IPS-18a (cell line): ENCODE measurements around the gene TBC1D1.

Experiments
- H3K27ac ChIP-seq: one replicate; pipeline ENCODE4 v1.5.1; 2013; ENCODE audit warnings: low read length
- H3K27me3 ChIP-seq: one replicate; pipeline ENCODE4 v1.6.1; 2013; ENCODE audit warnings: mild to moderate bottlenecking, low read length; ENCODE audit not compliant: control insufficient read depth, insufficient read depth
- H3K36me3 ChIP-seq: one replicate; pipeline ENCODE4 v1.6.1; 2013; ENCODE audit warnings: low read depth, low read length; ENCODE audit not compliant: control insufficient read depth
- H3K4me1 ChIP-seq: one replicate; pipeline ENCODE4 v1.6.1; 2013; ENCODE audit warnings: low read depth, low read length; ENCODE audit not compliant: control insufficient read depth
- H3K4me3 ChIP-seq: one replicate; pipeline ENCODE4 v1.5.1; 2013; ENCODE audit warnings: low read length
- H3K9ac ChIP-seq: one replicate; pipeline ENCODE4 v1.6.1; 2013; ENCODE audit warnings: mild to moderate bottlenecking, low read length, moderate library complexity
- H3K9me3 ChIP-seq: one replicate; pipeline ENCODE4 v1.6.1; 2013; ENCODE audit warnings: low read depth, low read length; ENCODE audit not compliant: control insufficient read depth

The TBC1D1 gene

DNA sequence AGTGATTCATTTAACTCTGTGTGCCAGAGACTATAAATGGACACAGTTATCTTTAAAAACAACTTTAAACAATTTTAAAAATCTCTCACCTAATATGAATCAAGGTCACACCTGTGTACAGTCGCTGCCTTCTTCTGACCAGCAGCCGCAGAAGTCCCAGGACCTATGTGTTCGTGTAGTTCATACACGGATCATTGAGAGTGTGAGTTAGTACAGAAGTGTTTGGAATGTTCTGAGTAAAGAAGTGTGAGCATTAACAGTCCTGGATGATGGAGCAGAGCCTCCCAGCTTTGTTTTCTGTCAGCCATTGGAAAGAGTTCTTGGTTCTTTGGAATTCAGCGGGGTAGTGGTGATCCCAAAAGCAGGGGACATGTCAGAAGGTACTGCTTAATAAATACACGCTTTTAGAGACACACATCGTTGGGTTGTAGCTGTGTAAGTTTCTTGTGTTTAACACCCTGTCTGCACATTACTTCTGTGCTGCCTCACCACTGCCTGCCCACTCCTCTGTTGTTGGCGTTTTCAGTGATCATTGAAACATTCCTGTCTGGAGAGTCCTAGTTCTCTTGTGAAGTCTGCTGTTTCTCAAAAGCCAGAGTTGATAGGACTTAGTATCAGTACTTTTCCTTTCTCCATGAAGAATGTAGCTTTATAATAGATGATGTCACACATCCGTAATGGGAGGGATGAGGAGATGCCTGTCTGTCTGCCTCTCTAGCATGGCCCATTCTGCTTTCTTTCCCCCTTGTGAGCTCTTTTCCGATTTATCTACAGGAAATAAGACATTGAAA lies 159.9 kb downstream of the TBC1D1 start:
- Histone ChIP-seq H3K4me3 (no peak overlapping the region), H3K9me3 (no peaks in the 10 kb centered on the region), H3K27ac (no peak overlapping the region), H3K9ac (no peak overlapping the region), H3K4me1 (peaks cover 11% of the 10 kb centered on the region), H3K36me3 (peaks cover 31% of the 10 kb centered on the region), H3K27me3 (no peaks in the 10 kb centered on the region)

DNA sequence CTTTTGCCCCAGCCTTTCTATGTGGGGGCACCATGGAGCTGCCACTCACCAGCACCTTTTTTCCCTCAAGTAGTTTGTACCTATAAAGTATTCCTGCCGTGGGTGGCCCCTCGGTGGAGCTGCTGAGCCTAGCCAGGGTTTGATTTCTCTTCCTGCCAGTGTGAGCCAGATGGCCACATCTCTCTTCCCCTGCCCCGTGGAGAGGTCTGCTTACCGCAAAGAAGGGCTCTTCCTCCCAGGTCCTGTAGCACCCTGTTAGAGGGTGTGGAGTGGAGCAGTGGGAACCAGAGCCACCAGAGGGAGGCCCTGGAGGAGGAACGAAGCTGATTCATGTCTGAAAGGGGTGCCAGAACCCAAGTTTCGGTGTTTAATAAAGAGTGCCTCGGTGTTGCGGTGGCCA lies 164.7 kb downstream of the TBC1D1 start:
- peaks cover 23% of the 10 kb centered on the region for H3K36me3 ChIP-seq
- H3K27me3 ChIP-seq, result no peaks in the 10 kb centered on the region
- H3K4me1 ChIP-seq, result no peaks in the 10 kb centered on the region
- no peaks in the 10 kb centered on the region for H3K9me3 ChIP-seq
- H3K27ac ChIP-seq, result no peak overlapping the region
- H3K9ac ChIP-seq, result no peak overlapping the region
- no peak overlapping the region for H3K4me3 ChIP-seq

DNA sequence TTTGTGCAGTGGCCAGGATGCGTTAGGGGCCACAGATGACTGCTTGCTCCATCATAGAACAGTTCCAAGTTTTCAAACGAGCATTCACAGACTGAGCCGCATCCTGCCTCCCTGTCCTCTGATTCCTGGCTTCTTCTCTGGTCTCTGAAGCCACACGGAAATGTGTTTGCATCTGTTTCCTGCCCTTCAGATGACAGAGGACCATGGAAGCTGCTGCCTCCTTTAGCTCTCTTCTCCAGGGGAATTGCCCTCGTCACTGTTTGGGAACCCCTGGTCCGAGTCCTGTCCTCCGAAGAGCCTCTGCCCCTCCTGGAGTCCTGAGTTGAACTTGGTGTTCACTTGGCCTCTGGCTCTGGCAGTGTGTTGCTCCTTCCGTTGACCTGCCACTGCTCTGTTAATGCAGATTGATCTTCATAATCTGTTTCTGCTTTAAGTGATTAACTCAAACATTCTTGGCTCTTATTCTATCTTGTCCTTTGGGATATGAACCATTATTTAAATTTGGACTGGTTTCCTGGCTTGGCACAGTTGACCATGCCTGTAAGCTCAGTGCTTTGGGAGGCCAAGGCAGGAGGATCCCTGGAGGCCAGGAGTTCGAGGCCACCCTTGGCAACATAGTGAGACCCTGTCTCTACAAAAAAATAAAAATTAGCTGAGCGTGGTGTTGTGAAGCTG lies 165.3 kb downstream of the TBC1D1 start:
- Histone ChIP-seq H3K27ac (no peak overlapping the region), H3K9me3 (no peaks in the 10 kb centered on the region), H3K4me3 (no peak overlapping the region), H3K27me3 (no peaks in the 10 kb centered on the region), H3K36me3 (peaks cover 20% of the 10 kb centered on the region), H3K4me1 (no peaks in the 10 kb centered on the region), H3K9ac (no peak overlapping the region)

DNA sequence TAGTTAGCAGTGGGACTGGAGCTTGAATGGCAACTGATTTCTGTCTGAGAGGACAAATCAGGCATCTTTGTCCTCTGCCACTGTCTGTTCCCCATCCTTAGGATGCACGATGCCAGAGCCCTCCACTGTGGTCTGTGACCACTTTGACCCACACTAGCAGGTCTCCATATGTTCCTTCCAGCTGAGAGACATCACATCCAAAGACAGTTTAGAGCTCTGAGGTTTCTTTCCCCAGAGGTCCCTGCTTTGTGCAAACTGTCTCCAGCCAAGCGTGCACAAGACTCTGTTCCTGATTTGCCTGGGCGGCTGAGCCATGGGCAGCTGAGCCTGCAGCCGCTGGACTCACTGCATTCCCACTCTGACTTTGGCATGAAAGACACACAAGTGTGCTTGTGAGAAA lies 167.3 kb downstream of the TBC1D1 start:
- no peak overlapping the region for H3K4me3 ChIP-seq
- no peaks in the 10 kb centered on the region for H3K9me3 ChIP-seq
- H3K36me3 ChIP-seq, result peaks cover 20% of the 10 kb centered on the region
- peaks cover 10% of the 10 kb centered on the region for H3K4me1 ChIP-seq
- H3K9ac ChIP-seq, result no peak overlapping the region
- no peaks in the 10 kb centered on the region for H3K27me3 ChIP-seq
- H3K27ac ChIP-seq, result no peak overlapping the region

DNA sequence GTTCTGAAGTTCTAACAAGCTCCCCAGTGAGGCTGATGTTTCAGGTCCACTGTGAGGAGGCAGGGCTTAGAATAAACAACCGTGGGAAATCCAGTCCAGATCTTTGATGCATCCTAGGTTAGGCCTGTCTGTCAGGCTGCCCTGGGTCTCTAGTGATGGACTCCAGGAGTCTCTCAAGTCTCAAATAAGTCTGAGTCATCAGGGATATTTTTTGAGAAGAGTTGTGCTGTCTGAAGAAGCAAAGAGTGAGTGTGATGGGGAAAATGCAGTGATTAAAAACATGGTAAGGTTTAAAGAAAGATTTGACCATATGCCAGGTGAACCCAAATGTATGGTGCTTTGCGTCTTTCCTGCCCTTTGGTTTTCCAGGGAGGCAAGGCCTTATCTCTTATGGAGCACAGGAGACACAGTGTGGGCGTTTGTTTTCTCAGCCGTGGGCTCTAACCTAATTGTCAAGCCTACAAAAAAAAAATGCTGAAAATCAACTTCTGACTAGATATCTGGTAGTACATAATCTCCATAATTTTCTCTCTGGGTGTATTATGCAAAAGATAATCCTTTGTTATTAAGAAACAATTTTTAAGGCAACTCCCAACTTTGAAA lies 170.0 kb downstream of the TBC1D1 start:
- Histone ChIP-seq H3K4me1 (peaks cover 10% of the 10 kb centered on the region), H3K4me3 (no peak overlapping the region), H3K36me3 (peaks cover 7% of the 10 kb centered on the region), H3K27me3 (no peaks in the 10 kb centered on the region), H3K9ac (no peak overlapping the region), H3K27ac (no peak overlapping the region), H3K9me3 (no peaks in the 10 kb centered on the region)

DNA sequence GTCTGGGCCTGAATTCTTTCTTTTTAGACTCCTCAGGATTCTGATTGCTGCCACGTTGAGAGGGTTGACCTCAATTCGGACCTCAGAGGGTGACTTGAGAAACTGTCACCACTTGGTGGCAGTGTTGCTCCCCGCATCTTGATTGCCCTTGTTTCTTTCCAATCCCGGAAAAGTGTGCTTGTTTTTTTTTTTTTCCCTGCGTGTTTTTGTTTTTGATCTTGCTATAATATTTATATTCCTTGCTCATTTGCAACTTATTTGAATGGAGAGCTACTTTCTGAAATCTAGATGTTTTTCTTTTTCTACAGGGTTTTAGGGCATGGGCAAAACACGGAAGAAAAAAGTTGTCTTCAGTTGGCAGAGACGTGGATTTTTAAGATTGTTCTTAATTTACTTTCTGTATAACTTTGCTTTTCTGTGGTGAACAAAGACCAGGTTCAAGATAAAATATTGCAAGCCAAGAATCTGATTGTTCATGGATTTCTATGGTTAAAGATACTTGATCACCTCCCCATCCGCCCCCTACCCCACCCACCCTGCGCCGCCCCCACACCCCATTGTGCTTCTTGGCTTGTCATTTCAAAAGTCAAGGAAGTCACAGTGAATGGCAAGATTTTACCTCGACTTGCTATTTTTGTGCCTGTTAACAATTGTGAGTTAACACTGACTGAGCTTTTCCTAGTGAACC lies 171.3 kb downstream of the TBC1D1 start:
- Histone ChIP-seq H3K27ac (no peak overlapping the region), H3K36me3 (no peaks in the 10 kb centered on the region), H3K9ac (no peak overlapping the region), H3K27me3 (no peaks in the 10 kb centered on the region), H3K4me1 (peaks cover 10% of the 10 kb centered on the region), H3K4me3 (no peak overlapping the region), H3K9me3 (no peaks in the 10 kb centered on the region)

DNA sequence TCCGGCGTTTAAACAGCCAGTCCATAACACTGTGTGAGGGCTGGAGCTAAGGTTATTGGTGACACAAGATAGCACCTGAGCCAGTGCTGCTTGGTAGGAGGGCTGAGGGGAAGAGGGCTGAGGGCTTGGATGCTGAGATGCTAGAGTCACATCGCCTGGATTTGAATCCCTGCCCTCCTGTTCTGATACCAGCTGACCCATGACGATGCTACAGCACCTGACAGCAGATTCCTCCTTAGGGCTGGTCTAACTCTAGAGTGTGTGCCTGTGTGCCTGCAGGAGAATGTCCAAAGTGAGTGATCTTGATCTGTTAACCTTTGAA lies 171.9 kb downstream of the TBC1D1 start:
- no peak overlapping the region for H3K9ac ChIP-seq
- no peaks in the 10 kb centered on the region for H3K36me3 ChIP-seq
- peaks cover 10% of the 10 kb centered on the region for H3K4me1 ChIP-seq
- H3K27me3 ChIP-seq, result no peaks in the 10 kb centered on the region
- no peak overlapping the region for H3K27ac ChIP-seq
- no peak overlapping the region for H3K4me3 ChIP-seq
- H3K9me3 ChIP-seq, result no peaks in the 10 kb centered on the region

DNA sequence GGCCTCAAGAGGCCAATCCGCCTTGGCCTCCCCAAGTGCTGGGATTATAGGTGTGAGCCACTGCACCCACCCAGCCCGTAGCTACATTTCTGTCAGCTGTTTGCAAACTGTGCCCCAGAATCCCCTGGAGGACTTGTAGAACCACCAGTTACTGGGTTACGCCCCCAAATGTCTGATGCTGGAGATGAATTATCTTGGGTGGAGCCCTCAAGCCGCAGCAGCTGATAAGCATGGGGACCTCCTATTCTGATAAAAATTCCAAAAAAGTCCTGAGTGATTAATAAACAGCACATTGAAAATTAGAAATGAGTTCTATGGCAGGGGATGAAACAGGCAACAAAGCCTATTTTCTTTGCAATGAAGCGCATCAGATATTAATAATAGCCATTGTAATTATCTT lies 174.3 kb downstream of the TBC1D1 start:
- H3K9me3 ChIP-seq, result no peaks in the 10 kb centered on the region
- peaks cover 10% of the 10 kb centered on the region for H3K4me1 ChIP-seq
- no peaks in the 10 kb centered on the region for H3K27me3 ChIP-seq
- no peaks in the 10 kb centered on the region for H3K36me3 ChIP-seq
- no peak overlapping the region for H3K4me3 ChIP-seq
- H3K27ac ChIP-seq, result no peak overlapping the region
- no peak overlapping the region for H3K9ac ChIP-seq

DNA sequence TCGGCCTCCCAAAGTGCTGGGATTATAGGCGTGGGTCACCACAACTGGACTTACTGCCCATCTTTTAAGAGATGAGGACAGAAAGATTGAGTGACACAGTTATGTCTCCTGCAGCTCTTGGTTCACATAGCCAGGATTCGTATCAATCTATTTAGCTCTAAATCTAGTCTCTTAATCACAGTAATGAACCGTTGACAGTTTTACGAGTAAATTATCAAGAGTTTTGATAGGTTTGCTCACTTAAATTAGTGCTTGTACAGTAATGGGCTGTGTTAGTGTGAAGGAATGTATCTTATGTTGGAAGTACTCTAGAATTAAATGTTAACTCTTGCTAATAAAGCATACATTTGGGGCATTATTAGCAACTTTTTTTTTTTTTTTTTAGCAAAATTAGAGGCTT lies 175.0 kb downstream of the TBC1D1 start:
- no peak overlapping the region for H3K9ac ChIP-seq
- no peak overlapping the region for H3K4me3 ChIP-seq
- H3K9me3 ChIP-seq, result no peaks in the 10 kb centered on the region
- no peak overlapping the region for H3K27ac ChIP-seq
- H3K36me3 ChIP-seq, result no peaks in the 10 kb centered on the region
- H3K4me1 ChIP-seq, result peaks cover 12% of the 10 kb centered on the region
- H3K27me3 ChIP-seq, result no peaks in the 10 kb centered on the region

DNA sequence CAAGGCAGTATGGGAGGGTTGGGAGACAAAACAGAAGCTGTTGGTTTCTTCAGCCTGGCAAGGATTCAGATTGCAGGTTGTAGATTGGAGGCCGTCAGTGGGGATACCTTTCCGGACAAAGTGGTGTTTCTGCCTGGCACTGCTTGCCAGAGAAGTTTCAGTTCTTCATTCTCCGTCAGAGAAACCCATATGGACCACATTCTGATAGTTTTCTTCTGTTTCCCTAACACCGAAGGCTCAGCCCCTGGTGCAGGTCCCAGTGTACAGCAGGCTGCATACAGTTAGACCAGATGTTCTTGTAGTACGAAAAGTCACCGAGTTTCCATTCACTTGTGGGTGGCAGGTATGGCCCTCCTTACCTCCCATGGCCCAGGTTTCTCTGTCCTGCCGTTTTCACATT lies 176.6 kb downstream of the TBC1D1 start:
- H3K27ac ChIP-seq, result no peak overlapping the region
- H3K9me3 ChIP-seq, result no peaks in the 10 kb centered on the region
- H3K4me1 ChIP-seq, result peaks cover 10% of the 10 kb centered on the region
- H3K36me3 ChIP-seq, result no peaks in the 10 kb centered on the region
- no peak overlapping the region for H3K9ac ChIP-seq
- H3K27me3 ChIP-seq, result no peaks in the 10 kb centered on the region
- no peak overlapping the region for H3K4me3 ChIP-seq

DNA sequence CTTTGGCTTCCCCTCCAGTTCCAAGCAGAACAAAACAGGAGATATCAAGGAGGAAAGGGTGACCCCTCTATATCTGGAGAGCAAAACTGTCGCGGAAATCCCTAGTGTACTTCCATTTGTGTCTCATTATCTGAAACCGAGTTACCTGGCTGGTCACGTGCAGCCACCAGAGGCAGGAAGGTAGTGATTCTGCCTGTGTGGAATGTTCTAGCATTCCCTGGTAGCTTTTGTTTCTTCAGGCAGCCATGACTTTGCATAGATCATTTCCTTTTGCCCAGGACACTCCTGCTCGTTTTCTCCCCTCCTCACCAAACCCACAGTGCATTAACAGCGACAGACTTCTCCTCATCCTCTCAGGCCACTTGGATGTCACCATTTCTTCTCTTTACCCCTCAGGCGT lies 177.2 kb downstream of the TBC1D1 start:
- Histone ChIP-seq H3K9ac (no peak overlapping the region), H3K4me1 (peaks cover 4% of the 10 kb centered on the region), H3K36me3 (no peaks in the 10 kb centered on the region), H3K27ac (no peak overlapping the region), H3K27me3 (no peaks in the 10 kb centered on the region), H3K4me3 (no peak overlapping the region), H3K9me3 (no peaks in the 10 kb centered on the region)
